DND-41 (cell line): ENCODE results near the gene SNX20.

Experiments
- ATAC-seq: fragments of 200-7000 bp; cut with Tn5 transposase; 3 replicates; pipeline ENCODE4 v1.9.1; 2021; ENCODE audit warnings: low read depth; ENCODE audit not compliant: insufficient read depth
- DNase-seq: peaks from one replicate; pipeline ENCODE4 v3.0.0-alpha.2; 2020
- H2AFZ ChIP-seq: 2 replicates; pipeline ENCODE4 v1.6.0; 2012; ENCODE audit warnings: low read depth, low read length
- H3K27ac ChIP-seq: 2 replicates; pipeline ENCODE4 v1.5.1; 2012; ENCODE audit warnings: low read length, inconsistent platforms
- H3K27me3 ChIP-seq: fragments of 200-600 bp; sonication (generic); 2 replicates; pipeline ENCODE4 v1.6.0; 2012; ENCODE audit warnings: low read length, mild to moderate bottlenecking, inconsistent platforms; ENCODE audit not compliant: insufficient read depth, poor library complexity
- H3K36me3 ChIP-seq: 2 replicates; pipeline ENCODE4 v1.5.1; 2012; ENCODE audit warnings: low read length, inconsistent platforms; ENCODE audit not compliant: insufficient read depth
- H3K4me1 ChIP-seq: 2 replicates; pipeline ENCODE4 v1.5.1; 2012; ENCODE audit warnings: mild to moderate bottlenecking, low read length; ENCODE audit not compliant: insufficient read depth
- H3K4me2 ChIP-seq: 2 replicates; pipeline ENCODE4 v1.6.0; 2012; ENCODE audit warnings: mild to moderate bottlenecking, moderate library complexity, low read length, inconsistent platforms; ENCODE audit not compliant: insufficient read depth
- H3K4me3 ChIP-seq, 2 experiments: fragments of 200-600 bp in 1 of 2; shearing (Covaris generic) in 1 of 2; 2 replicates each; pipeline ENCODE4 v1.5.1; 2012 to 2016; ENCODE audit warnings: inconsistent platforms in 2 of 2, low read length in 2 of 2, mild to moderate bottlenecking in 2 of 2, low read depth in 1 of 2, moderate library complexity in 1 of 2
- H3K79me2 ChIP-seq: 2 replicates; pipeline ENCODE4 v1.6.0; 2012; ENCODE audit warnings: low read length, inconsistent platforms; ENCODE audit not compliant: insufficient read depth
- H3K9ac ChIP-seq: 2 replicates; pipeline ENCODE4 v1.6.0; 2012; ENCODE audit warnings: low read depth, mild to moderate bottlenecking, inconsistent platforms, low read length, moderate library complexity
- H3K9me3 ChIP-seq: 2 replicates; pipeline ENCODE4 v1.5.1; 2012; ENCODE audit warnings: low read length, moderate library complexity, mild to moderate bottlenecking, inconsistent platforms; ENCODE audit not compliant: insufficient read depth, severe bottlenecking
- H4K20me1 ChIP-seq: 2 replicates; pipeline ENCODE4 v1.6.0; 2012; ENCODE audit warnings: low read length; ENCODE audit not compliant: insufficient read depth
- CTCF ChIP-seq: IDR thresholded peaks from 2 replicates; pipeline ENCODE4 v1.5.1; 2012; ENCODE audit warnings: borderline replicate concordance, low read length, moderate library complexity, mild to moderate bottlenecking; ENCODE audit not compliant: poor library complexity, severe bottlenecking; ENCODE audit errors: extremely low read depth
- EZH2 ChIP-seq: IDR thresholded peaks from 3 replicates; pipeline ENCODE4 v1.6.1; 2012; ENCODE audit warnings: borderline replicate concordance, low read depth, mild to moderate bottlenecking, moderate library complexity, low read length, inconsistent platforms; ENCODE audit not compliant: severe bottlenecking

SNX20 gene

GRCh38 chr16:50708373-50709060, 27.4 kb upstream of the SNX20 start:
- ATAC-seq (no peak), DNase-seq (no peak)
- Histone ChIP-seq H3K4me2 (no peak overlapping the region), H2AFZ (no peak overlapping the region), H4K20me1 (no peaks in the 10 kb centered on the region; the same call in 1 of the 2 replicates), H3K27me3 (no peaks in the 10 kb centered on the region), H3K4me1 (no peaks in the 10 kb centered on the region), H3K36me3 (no peaks in the 10 kb centered on the region), H3K9ac (no peak overlapping the region), H3K9me3 (peaks cover 9% of the 10 kb centered on the region), H3K79me2 (no peaks in the 10 kb centered on the region), H3K27ac (no peak overlapping the region), H3K4me3 (no peak overlapping the region)
- TF ChIP-seq EZH2, result no peak
- no peak for TF ChIP-seq CTCF

DNA sequence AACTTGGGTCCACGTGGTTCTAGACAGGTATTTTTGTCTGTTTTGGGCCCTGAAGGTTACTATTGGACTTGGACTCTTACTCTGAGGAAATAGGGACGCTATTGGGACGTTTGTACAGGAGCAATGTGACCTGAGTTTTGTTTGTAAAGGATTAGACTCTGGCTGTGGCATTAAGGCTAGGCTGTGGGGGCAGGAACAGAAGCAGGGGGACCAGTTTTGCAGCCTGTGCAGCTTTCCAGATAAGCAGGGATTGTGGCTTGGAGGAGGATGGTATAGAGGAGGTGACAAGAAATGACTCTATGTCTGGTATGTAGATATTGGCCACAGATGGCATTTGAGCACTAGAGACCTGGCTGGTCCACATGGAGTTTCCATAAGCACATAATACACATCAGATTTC, 25.1 kb upstream of the SNX20 start:
- ATAC-seq, result no peak
- no peaks in the 10 kb centered on the region for H3K4me1 ChIP-seq
- H3K9ac ChIP-seq, result no peak overlapping the region
- no peak overlapping the region for H2AFZ ChIP-seq
- peaks cover 9% of the 10 kb centered on the region for H3K9me3 ChIP-seq
- no peak overlapping the region for H3K4me3 ChIP-seq
- H3K79me2 ChIP-seq, result no peaks in the 10 kb centered on the region
- DNase-seq, result no peak
- H3K27ac ChIP-seq, result no peak overlapping the region
- TF ChIP-seq EZH2, result no peak
- TF ChIP-seq CTCF, result no peak
- no peaks in the 10 kb centered on the region for H3K27me3 ChIP-seq
- H3K36me3 ChIP-seq, result no peaks in the 10 kb centered on the region
- no peaks in the 10 kb centered on the region; the same call in 1 of the 2 replicates for H4K20me1 ChIP-seq
- H3K4me2 ChIP-seq, result no peak overlapping the region

GRCh38 chr16:50705436-50706110, 24.5 kb upstream of the SNX20 start:
- Histone ChIP-seq H3K4me2 (no peak overlapping the region), H2AFZ (no peak overlapping the region), H3K4me3 (no peak overlapping the region), H3K79me2 (no peaks in the 10 kb centered on the region), H3K9ac (no peak overlapping the region), H3K9me3 (peaks cover 9% of the 10 kb centered on the region), H3K27ac (no peak overlapping the region), H3K36me3 (no peaks in the 10 kb centered on the region), H3K27me3 (no peaks in the 10 kb centered on the region), H4K20me1 (no peaks in the 10 kb centered on the region), H3K4me1 (no peaks in the 10 kb centered on the region)
- ATAC-seq, result no peak
- no peak for TF ChIP-seq EZH2
- TF ChIP-seq CTCF, result no peak
- DNase-seq, result no peak
